ENCODE measurements around the gene METTL21A. TPM values are rescaled to one million over a fixed set of nuclear protein-coding genes. Genes with fewer than 3 reads are reported as not detected.

METTL21A gene
- total and polyA plus RNA-seq, 2 donors (not counting 1 experiment from before 2014, with no cell fraction given): 9.4 to 11.4 TPM

DNA sequence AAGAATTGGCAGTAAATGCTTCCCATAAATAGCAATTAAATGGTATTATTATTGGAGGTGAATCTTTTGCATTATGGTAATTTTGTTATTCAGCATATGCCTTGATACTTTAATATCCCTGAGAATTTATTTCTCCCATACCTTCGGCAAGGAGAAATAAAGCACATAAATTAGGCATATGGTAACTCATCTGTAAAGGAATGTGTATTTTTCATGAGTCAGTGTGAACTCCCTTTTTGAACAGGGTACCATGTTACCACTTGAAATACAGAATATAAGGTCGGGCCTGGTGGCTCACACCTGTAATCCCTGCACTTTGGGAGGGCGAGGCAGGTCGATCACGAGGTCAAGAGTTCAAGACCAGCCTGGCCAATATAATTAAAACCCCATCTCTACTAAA, 18.4 kb downstream of the METTL21A start:
- Histone ChIP-seq H2AFZ (ENCODE audit: low read length) (no peak overlapping the region), H3K9ac (ENCODE audit: insufficient read depth, low read length) (no peak overlapping the region), H3K27ac (ENCODE audit: insufficient read depth, low read length) (no peak overlapping the region), H3K9me3 (ENCODE audit: control insufficient read depth, insufficient read depth, low read depth, low read length) (no peaks in the 10 kb centered on the region), H3K4me1 (ENCODE audit: control insufficient read depth, extremely low read depth, insufficient read depth, low read length) (no peaks in the 10 kb centered on the region), H4K20me1 (ENCODE audit: control insufficient read depth, extremely low read depth, insufficient read depth, low read length) (no peaks in the 10 kb centered on the region), H3K79me2 (ENCODE audit: control insufficient read depth, insufficient read depth, low read length) (no peaks in the 10 kb centered on the region), H3K4me3 (replicated peaks in 1 of 4; ENCODE audit: control extremely low read depth in 1 of 4, insufficient read depth in 1 of 4, low read depth in 3 of 4, low read length in 4 of 4) (no peak overlapping the region), H3K4me2 (ENCODE audit: extremely low read depth, insufficient read depth, low read length) (no peak overlapping the region), H3K27me3 (ENCODE audit: control insufficient read depth, insufficient read depth, low read length) (no peaks in the 10 kb centered on the region), H3K36me3 (ENCODE audit: control insufficient read depth, insufficient read depth, low read length) (no peaks in the 10 kb centered on the region)
- DNase-seq (ENCODE audit: low read depth in 2 of 2): no peak
- TF ChIP-seq, protein P1, sequence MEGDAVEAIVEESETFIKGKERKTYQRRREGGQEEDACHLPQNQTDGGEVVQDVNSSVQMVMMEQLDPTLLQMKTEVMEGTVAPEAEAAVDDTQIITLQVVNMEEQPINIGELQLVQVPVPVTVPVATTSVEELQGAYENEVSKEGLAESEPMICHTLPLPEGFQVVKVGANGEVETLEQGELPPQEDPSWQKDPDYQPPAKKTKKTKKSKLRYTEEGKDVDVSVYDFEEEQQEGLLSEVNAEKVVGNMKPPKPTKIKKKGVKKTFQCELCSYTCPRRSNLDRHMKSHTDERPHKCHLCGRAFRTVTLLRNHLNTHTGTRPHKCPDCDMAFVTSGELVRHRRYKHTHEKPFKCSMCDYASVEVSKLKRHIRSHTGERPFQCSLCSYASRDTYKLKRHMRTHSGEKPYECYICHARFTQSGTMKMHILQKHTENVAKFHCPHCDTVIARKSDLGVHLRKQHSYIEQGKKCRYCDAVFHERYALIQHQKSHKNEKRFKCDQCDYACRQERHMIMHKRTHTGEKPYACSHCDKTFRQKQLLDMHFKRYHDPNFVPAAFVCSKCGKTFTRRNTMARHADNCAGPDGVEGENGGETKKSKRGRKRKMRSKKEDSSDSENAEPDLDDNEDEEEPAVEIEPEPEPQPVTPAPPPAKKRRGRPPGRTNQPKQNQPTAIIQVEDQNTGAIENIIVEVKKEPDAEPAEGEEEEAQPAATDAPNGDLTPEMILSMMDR (conservative IDR thresholded peaks at IDR 0.05 in 1 of 2, IDR thresholded peaks at IDR 0.05 in 1 of 2; ENCODE audit: low read depth in 1 of 2, low read length in 2 of 2): no peak
- no peak for TF ChIP-seq EZH2 (IDR thresholded peaks at IDR 0.05; ENCODE audit: low read length, missing control alignments)

DNA sequence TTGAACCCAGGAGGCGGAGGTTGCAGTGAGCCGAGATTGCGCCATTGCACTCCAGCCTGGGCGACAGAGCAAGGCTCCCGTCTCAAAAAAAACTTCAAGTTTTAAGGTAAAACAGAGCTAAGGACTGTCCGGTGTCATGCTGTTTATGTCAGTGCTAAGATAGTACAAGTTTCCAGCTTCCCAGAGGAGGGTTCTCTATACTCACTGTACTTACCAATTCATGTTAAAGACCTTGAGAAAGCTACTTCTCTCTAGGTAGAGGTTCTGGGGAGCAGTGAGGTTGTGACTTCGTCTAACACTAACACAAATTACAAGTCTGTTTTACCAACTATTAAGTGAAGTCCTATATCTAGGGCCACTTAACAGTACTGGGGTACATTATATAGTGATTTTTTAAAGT, 18.8 kb downstream of the METTL21A start:
- Histone ChIP-seq H3K27me3 (ENCODE audit: control insufficient read depth, insufficient read depth, low read length) (no peaks in the 10 kb centered on the region), H3K27ac (ENCODE audit: insufficient read depth, low read length) (no peak overlapping the region), H3K9ac (ENCODE audit: insufficient read depth, low read length) (no peak overlapping the region), H4K20me1 (ENCODE audit: control insufficient read depth, extremely low read depth, insufficient read depth, low read length) (no peaks in the 10 kb centered on the region), H3K36me3 (ENCODE audit: control insufficient read depth, insufficient read depth, low read length) (no peaks in the 10 kb centered on the region), H2AFZ (ENCODE audit: low read length) (no peak overlapping the region), H3K4me3 (replicated peaks in 1 of 4; ENCODE audit: control extremely low read depth in 1 of 4, insufficient read depth in 1 of 4, low read depth in 3 of 4, low read length in 4 of 4) (no peak overlapping the region), H3K4me1 (ENCODE audit: control insufficient read depth, extremely low read depth, insufficient read depth, low read length) (no peaks in the 10 kb centered on the region), H3K4me2 (ENCODE audit: extremely low read depth, insufficient read depth, low read length) (no peak overlapping the region), H3K79me2 (ENCODE audit: control insufficient read depth, insufficient read depth, low read length) (no peaks in the 10 kb centered on the region), H3K9me3 (ENCODE audit: control insufficient read depth, insufficient read depth, low read depth, low read length) (no peaks in the 10 kb centered on the region)
- no peak for DNase-seq (ENCODE audit: low read depth in 2 of 2)
- TF ChIP-seq EZH2 (IDR thresholded peaks at IDR 0.05; ENCODE audit: low read length, missing control alignments): no peak
- TF ChIP-seq, protein P1 (conservative IDR thresholded peaks at IDR 0.05 in 1 of 2, IDR thresholded peaks at IDR 0.05 in 1 of 2; ENCODE audit: low read depth in 1 of 2, low read length in 2 of 2): no peak

DNA sequence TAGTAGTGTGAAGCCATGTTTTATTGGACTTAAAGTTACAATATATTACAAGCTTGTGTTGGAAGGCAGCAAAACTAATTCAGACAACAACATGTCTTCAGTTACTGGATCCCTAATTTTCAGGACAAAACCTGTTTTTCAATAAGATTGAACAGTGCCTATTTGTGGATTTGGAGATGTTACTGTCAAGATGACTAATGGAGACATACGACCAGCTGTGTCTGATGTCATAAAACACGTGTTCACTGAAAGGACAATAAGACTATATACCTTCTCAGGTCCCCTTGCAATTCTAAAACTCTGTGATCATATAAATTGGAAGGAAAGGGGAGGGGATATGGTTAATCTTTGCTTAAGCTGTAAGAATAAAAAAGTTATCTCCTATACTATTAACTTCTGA, 21.7 kb downstream of the METTL21A start:
- Histone ChIP-seq H3K4me1 (ENCODE audit: control insufficient read depth, extremely low read depth, insufficient read depth, low read length) (no peaks in the 10 kb centered on the region), H3K9ac (ENCODE audit: insufficient read depth, low read length) (no peak overlapping the region), H3K79me2 (ENCODE audit: control insufficient read depth, insufficient read depth, low read length) (no peaks in the 10 kb centered on the region), H2AFZ (ENCODE audit: low read length) (no peak overlapping the region), H3K27me3 (ENCODE audit: control insufficient read depth, insufficient read depth, low read length) (no peaks in the 10 kb centered on the region), H4K20me1 (ENCODE audit: control insufficient read depth, extremely low read depth, insufficient read depth, low read length) (no peaks in the 10 kb centered on the region), H3K27ac (ENCODE audit: insufficient read depth, low read length) (no peak overlapping the region), H3K9me3 (ENCODE audit: control insufficient read depth, insufficient read depth, low read depth, low read length) (no peaks in the 10 kb centered on the region), H3K4me3 (replicated peaks in 1 of 4; ENCODE audit: control extremely low read depth in 1 of 4, insufficient read depth in 1 of 4, low read depth in 3 of 4, low read length in 4 of 4) (no peak overlapping the region), H3K36me3 (ENCODE audit: control insufficient read depth, insufficient read depth, low read length) (no peaks in the 10 kb centered on the region), H3K4me2 (ENCODE audit: extremely low read depth, insufficient read depth, low read length) (no peak overlapping the region)
- DNase-seq (ENCODE audit: low read depth in 2 of 2): no peak
- TF ChIP-seq EZH2 (IDR thresholded peaks at IDR 0.05; ENCODE audit: low read length, missing control alignments): no peak
- TF ChIP-seq, protein P1 (conservative IDR thresholded peaks at IDR 0.05 in 1 of 2, IDR thresholded peaks at IDR 0.05 in 1 of 2; ENCODE audit: low read depth in 1 of 2, low read length in 2 of 2): no peak

All from fibroblast of lung (primary cell).